HepG2 (cell line): ENCODE measurements around the gene USP24. TPM values are rescaled to one million over a fixed set of nuclear protein-coding genes. Genes with fewer than 3 reads are reported as not detected.

ENCODE experiments used
- ARNT ChIP-seq: fragments of 450-650 bp; IDR thresholded peaks from 2 replicates; pipeline ENCODE4 v1.6.1; 2017
- FLYWCH1 ChIP-seq: sonication (generic); formaldehyde crosslinking; IDR thresholded peaks from 2 replicates; pipeline ENCODE4 v1.8.1; 2023; ENCODE audit warnings: mild to moderate bottlenecking, missing genetic modification reagents
- HMGA1 ChIP-seq: sonication (generic); formaldehyde crosslinking; conservative IDR thresholded peaks from 2 replicates; pipeline ENCODE4 v1.4.0; 2020; ENCODE audit warnings: missing genetic modification reagents
- PAF1 ChIP-seq: IDR thresholded peaks from 2 replicates; pipeline ENCODE4 v1.6.1; 2016; ENCODE audit warnings: missing genetic modification reagents, missing compliant biosample characterization
- PBX3 ChIP-seq: sonication (generic); formaldehyde crosslinking; IDR thresholded peaks from 2 replicates; pipeline ENCODE4 v1.8.1; 2023; ENCODE audit warnings: missing genetic modification reagents, inconsistent platforms, borderline replicate concordance
- SNAI1 ChIP-seq: sonication (generic); formaldehyde crosslinking; IDR thresholded peaks from 2 replicates; pipeline ENCODE4 v1.5.0; 2020; ENCODE audit warnings: mild to moderate bottlenecking, missing genetic modification reagents, borderline replicate concordance
- SRSF4 ChIP-seq: fragments of 200-400 bp; formaldehyde crosslinking; IDR thresholded peaks from one replicate; pipeline ENCODE4 v1.6.1; 2018; ENCODE audit warnings: mild to moderate bottlenecking, low read depth, low read length, moderate library complexity; ENCODE audit not compliant: poor library complexity, severe bottlenecking
- YY1 ChIP-seq: IDR thresholded peaks from 2 replicates; pipeline ENCODE4 v1.6.1; 2011; ENCODE audit warnings: low read length, low read depth, moderate library complexity, mild to moderate bottlenecking; ENCODE audit not compliant: insufficient read depth, insufficient replicate concordance
- ZBED4 ChIP-seq: sonication (generic); formaldehyde crosslinking; IDR thresholded peaks from 2 replicates; pipeline ENCODE4 v1.4.0; 2020; ENCODE audit warnings: missing genetic modification reagents, borderline replicate concordance
- ZNF138 ChIP-seq: sonication (generic); formaldehyde crosslinking; IDR thresholded peaks from 2 replicates; pipeline ENCODE4 v1.5.0; 2020; ENCODE audit warnings: mild to moderate bottlenecking, low read depth, missing genetic modification reagents
- ZNF274 ChIP-seq: sonication (generic); formaldehyde crosslinking; IDR thresholded peaks from 2 replicates; pipeline ENCODE4 v1.5.1; 2020; ENCODE audit warnings: mild to moderate bottlenecking, missing genetic modification reagents
- ZNF547 ChIP-seq: sonication (generic); formaldehyde crosslinking; IDR thresholded peaks from 2 replicates; pipeline ENCODE4 v1.5.1; 2020; ENCODE audit warnings: mild to moderate bottlenecking, missing genetic modification reagents
- ZNF598 ChIP-seq: sonication (generic); formaldehyde crosslinking; IDR thresholded peaks from 2 replicates; pipeline ENCODE4 v1.5.1; 2020; ENCODE audit warnings: mild to moderate bottlenecking, missing genetic modification reagents, borderline replicate concordance
- ZSCAN9 ChIP-seq: IDR thresholded peaks from 2 replicates; pipeline ENCODE4 v1.6.1; 2016; ENCODE audit warnings: borderline replicate concordance
- polyA plus RNA-seq, 8 experiments: library from polyadenylated mRNA; depleted of rRNA in 3 of 8; stranded (reverse) in 7 of 8; unstranded in 1 of 8; fragments of >200 nt; fragmentation: Illumina TruSeq in 4 of 8; extraction: Trizol in 4 of 8; gene quantifications; 2 replicates each; pipeline versions ENCODE4 v1.2.1 to v1.2.3, GENCODE V29; 2011 to 2016; ENCODE audit warnings: low read depth in 4 of 8, missing spikeins in 1 of 8, mixed read lengths in 1 of 8; ENCODE audit not compliant: insufficient read depth in 1 of 8
- total RNA-seq, 5 experiments: library from RNA; depleted of rRNA; stranded (reverse); fragments of >200 nt; fragmentation: Illumina TruSeq; extraction: Trizol; gene quantifications; 2 replicates each; pipeline ENCODE4 v1.2.3, GENCODE V29; 2016; ENCODE audit warnings: low read depth in 1 of 5
- TF ChIP-seq, protein P1 (sequence below): sonication (generic); formaldehyde crosslinking; IDR thresholded peaks from 2 replicates; pipeline ENCODE4 v1.9.0; 2021; ENCODE audit warnings: mild to moderate bottlenecking, missing genetic modification reagents
- TF ChIP-seq, protein P2 (sequence below): sonication (generic); formaldehyde crosslinking; IDR thresholded peaks from 2 replicates; pipeline ENCODE4 v1.8.0; 2022; ENCODE audit warnings: mild to moderate bottlenecking, missing genetic modification reagents

Gene USP24
- total and polyA plus RNA-seq, 2 of the 13 experiments (the other 11 are each of a cell fraction or from before 2014, with no cell fraction given), result 18.8 to 47.6 TPM

DNA sequence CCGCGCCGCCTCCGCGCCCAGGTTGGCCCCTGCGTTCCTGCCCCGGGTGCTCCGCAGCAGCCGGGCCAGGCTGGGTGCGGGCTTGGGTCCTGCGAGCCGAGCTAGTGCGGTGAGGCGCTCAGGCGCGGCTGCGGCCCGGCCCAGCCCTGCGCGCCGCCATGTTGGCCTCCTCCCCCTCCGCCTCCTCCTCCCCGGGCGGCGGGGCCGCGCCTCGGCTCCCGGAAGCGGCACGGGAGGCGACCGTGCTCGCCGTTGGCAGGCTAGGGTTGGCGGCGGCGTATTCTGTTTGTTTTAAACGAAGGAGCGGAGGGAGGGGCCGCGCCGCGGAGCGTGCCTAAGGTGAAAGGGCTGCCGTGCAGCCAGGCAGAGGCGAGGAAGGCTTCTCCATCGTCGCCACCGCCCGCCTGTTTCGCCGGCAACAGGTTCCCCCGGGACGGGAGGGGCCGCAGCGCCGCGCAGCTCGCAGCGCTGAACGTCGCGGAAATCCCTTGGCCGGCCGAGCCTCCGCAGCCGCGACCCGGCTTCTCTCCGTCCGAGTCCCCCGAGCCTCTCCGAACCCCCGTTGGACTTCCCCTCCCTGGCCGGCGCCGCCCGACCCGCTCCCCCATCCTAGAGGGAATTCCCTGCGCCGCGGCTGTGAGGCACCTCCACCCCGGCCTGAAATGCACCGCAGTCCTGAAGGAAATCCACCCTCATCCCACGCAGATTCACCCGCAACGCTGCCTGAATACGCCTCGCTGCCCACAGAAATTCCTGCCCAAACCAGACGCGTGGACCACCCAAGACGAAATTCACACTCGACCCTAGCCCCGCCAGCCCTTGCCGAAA, at the start of gene USP24 (continued):
- peak; percentile 96 for TF ChIP-seq YY1
- TF ChIP-seq SRSF4, result no peak
- no peak for TF ChIP-seq ZBED4 (CRISPR knock-in tag)
- no peak for TF ChIP-seq PAF1
- no peak for TF ChIP-seq FLYWCH1 (CRISPR knock-in tag)
- TF ChIP-seq ZNF598, result no peak
- TF ChIP-seq ZNF547 (CRISPR knock-in tag), result no peak; the same call in 1 of the 2 replicates
- no peak for TF ChIP-seq ZSCAN9
- TF ChIP-seq ZNF274, result no peak; the same call in none of the 2 replicates
- TF ChIP-seq, protein P1, sequence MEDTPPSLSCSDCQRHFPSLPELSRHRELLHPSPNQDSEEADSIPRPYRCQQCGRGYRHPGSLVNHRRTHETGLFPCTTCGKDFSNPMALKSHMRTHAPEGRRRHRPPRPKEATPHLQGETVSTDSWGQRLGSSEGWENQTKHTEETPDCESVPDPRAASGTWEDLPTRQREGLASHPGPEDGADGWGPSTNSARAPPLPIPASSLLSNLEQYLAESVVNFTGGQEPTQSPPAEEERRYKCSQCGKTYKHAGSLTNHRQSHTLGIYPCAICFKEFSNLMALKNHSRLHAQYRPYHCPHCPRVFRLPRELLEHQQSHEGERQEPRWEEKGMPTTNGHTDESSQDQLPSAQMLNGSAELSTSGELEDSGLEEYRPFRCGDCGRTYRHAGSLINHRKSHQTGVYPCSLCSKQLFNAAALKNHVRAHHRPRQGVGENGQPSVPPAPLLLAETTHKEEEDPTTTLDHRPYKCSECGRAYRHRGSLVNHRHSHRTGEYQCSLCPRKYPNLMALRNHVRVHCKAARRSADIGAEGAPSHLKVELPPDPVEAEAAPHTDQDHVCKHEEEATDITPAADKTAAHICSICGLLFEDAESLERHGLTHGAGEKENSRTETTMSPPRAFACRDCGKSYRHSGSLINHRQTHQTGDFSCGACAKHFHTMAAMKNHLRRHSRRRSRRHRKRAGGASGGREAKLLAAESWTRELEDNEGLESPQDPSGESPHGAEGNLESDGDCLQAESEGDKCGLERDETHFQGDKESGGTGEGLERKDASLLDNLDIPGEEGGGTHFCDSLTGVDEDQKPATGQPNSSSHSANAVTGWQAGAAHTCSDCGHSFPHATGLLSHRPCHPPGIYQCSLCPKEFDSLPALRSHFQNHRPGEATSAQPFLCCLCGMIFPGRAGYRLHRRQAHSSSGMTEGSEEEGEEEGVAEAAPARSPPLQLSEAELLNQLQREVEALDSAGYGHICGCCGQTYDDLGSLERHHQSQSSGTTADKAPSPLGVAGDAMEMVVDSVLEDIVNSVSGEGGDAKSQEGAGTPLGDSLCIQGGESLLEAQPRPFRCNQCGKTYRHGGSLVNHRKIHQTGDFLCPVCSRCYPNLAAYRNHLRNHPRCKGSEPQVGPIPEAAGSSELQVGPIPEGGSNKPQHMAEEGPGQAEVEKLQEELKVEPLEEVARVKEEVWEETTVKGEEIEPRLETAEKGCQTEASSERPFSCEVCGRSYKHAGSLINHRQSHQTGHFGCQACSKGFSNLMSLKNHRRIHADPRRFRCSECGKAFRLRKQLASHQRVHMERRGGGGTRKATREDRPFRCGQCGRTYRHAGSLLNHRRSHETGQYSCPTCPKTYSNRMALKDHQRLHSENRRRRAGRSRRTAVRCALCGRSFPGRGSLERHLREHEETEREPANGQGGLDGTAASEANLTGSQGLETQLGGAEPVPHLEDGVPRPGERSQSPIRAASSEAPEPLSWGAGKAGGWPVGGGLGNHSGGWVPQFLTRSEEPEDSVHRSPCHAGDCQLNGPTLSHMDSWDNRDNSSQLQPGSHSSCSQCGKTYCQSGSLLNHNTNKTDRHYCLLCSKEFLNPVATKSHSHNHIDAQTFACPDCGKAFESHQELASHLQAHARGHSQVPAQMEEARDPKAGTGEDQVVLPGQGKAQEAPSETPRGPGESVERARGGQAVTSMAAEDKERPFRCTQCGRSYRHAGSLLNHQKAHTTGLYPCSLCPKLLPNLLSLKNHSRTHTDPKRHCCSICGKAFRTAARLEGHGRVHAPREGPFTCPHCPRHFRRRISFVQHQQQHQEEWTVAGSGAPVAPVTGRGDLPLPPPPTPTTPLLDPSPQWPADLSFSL (CRISPR knock-in tag), result 0 out of 2 replicates have a peak, but pooled peaks have one; percentile 48
- TF ChIP-seq PBX3 (CRISPR knock-in tag), result no peak
- no peak for TF ChIP-seq SNAI1
- TF ChIP-seq HMGA1 (CRISPR knock-in tag), result no peak
- TF ChIP-seq, protein P2, sequence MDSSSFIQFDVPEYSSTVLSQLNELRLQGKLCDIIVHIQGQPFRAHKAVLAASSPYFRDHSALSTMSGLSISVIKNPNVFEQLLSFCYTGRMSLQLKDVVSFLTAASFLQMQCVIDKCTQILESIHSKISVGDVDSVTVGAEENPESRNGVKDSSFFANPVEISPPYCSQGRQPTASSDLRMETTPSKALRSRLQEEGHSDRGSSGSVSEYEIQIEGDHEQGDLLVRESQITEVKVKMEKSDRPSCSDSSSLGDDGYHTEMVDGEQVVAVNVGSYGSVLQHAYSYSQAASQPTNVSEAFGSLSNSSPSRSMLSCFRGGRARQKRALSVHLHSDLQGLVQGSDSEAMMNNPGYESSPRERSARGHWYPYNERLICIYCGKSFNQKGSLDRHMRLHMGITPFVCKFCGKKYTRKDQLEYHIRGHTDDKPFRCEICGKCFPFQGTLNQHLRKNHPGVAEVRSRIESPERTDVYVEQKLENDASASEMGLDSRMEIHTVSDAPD (CRISPR knock-in tag), result no peak
- TF ChIP-seq ZNF138 (CRISPR knock-in tag), result no peak
- no peak for TF ChIP-seq ARNT
